Measurements from ENCODE around the gene NEO1.

NEO1 gene

GRCh38 chr15:73079565-73079964 lies 27.3 kb downstream of the NEO1 start:
- no peak for TF ChIP-seq CTCF (IDR thresholded peaks at IDR 0.05)

- peak; percentile 66 for TF ChIP-seq CTCF (IDR thresholded peaks at IDR 0.05)
Measured at GRCh38 chr15:73081321-73081958, 29.2 kb downstream of the NEO1 start.

GRCh38 chr15:73082812-73083211 lies 30.5 kb downstream of the NEO1 start:
- TF ChIP-seq CTCF (IDR thresholded peaks at IDR 0.05) = no peak

- no peak for TF ChIP-seq CTCF (IDR thresholded peaks at IDR 0.05)
Measured at GRCh38 chr15:73087098-73087497, 34.8 kb downstream of the NEO1 start.

GRCh38 chr15:73105064-73105463 lies 52.8 kb downstream of the NEO1 start:
- TF ChIP-seq CTCF (IDR thresholded peaks at IDR 0.05) = no peak

- TF ChIP-seq CTCF (IDR thresholded peaks at IDR 0.05) = no peak
Measured at GRCh38 chr15:73108676-73109075, 56.4 kb downstream of the NEO1 start.

- no peak for TF ChIP-seq CTCF (IDR thresholded peaks at IDR 0.05)
Measured at GRCh38 chr15:73109765-73110164, 57.5 kb downstream of the NEO1 start.

GRCh38 chr15:73110201-73110600 lies 57.9 kb downstream of the NEO1 start:
- TF ChIP-seq CTCF (IDR thresholded peaks at IDR 0.05) = no peak
